Endodermal cell (in vitro differentiated cells): ENCODE results near the gene PSMG4. TPM values are rescaled to one million over a fixed set of nuclear protein-coding genes. Genes with fewer than 3 reads are reported as not detected.

ENCODE experiments used
- DNase-seq: peaks from one replicate; pipeline ENCODE4 v3.0.0-alpha.2; 2017
- H3K27ac ChIP-seq: 2 replicates; pipeline ENCODE4 v1.5.1; 2013; ENCODE audit warnings: mild to moderate bottlenecking, low read depth, low read length, moderate library complexity
- H3K27me3 ChIP-seq: 2 replicates; pipeline ENCODE4 v1.6.1; 2013; ENCODE audit warnings: mild to moderate bottlenecking, low read length, moderate library complexity; ENCODE audit not compliant: insufficient read depth, control insufficient read depth, poor library complexity, severe bottlenecking
- H3K36me3 ChIP-seq: 2 replicates; pipeline ENCODE4 v1.7.0; 2013; ENCODE audit warnings: mild to moderate bottlenecking, low read length, moderate library complexity; ENCODE audit not compliant: control insufficient read depth, insufficient read depth
- H3K4me1 ChIP-seq: one replicate; pipeline ENCODE4 v1.7.0; 2013; ENCODE audit warnings: low read length; ENCODE audit not compliant: control insufficient read depth, insufficient read depth
- H3K4me3 ChIP-seq: 2 replicates; pipeline ENCODE4 v1.5.1; 2013; ENCODE audit warnings: mild to moderate bottlenecking, low read length, moderate library complexity
- H3K9ac ChIP-seq: 2 replicates; pipeline ENCODE4 v1.6.1; 2013; ENCODE audit warnings: mild to moderate bottlenecking, low read length, moderate library complexity; ENCODE audit not compliant: poor library complexity, severe bottlenecking; ENCODE audit errors: extremely low read depth
- H3K9me3 ChIP-seq: 2 replicates; pipeline ENCODE4 v1.6.1; 2013; ENCODE audit warnings: mild to moderate bottlenecking, low read length, moderate library complexity; ENCODE audit not compliant: control insufficient read depth
- H3K27ac Mint-ChIP-seq: 2 replicates; pipeline ENCODE4 v1.8.0; 2020; ENCODE audit warnings: mixed read lengths
- H3K27me3 Mint-ChIP-seq: 2 replicates; pipeline ENCODE4 v1.8.0; 2021; ENCODE audit warnings: mild to moderate bottlenecking, mixed read lengths; ENCODE audit not compliant: insufficient read depth
- H3K36me3 Mint-ChIP-seq: 2 replicates; pipeline ENCODE4 v1.8.0; 2020; ENCODE audit warnings: low read depth, mixed read lengths
- H3K4me1 Mint-ChIP-seq: 2 replicates; pipeline ENCODE4 v1.8.0; 2020; ENCODE audit warnings: mixed read lengths
- H3K4me3 Mint-ChIP-seq: 2 replicates; pipeline ENCODE4 v1.8.0; 2020; ENCODE audit warnings: mild to moderate bottlenecking, moderate library complexity, mixed read lengths
- H3K9me3 Mint-ChIP-seq: 2 replicates; pipeline ENCODE4 v1.8.0; 2020; ENCODE audit warnings: mild to moderate bottlenecking, mixed read lengths
- CTCF ChIP-seq: fragments of 200-600 bp; sonication (generic); conservative IDR thresholded peaks from 2 replicates; pipeline ENCODE4 v1.5.0; 2021; ENCODE audit warnings: antibody characterized with exemption, mild to moderate bottlenecking
- WGBS, 2 experiments: methylation state at CpG; one replicate each; pipeline versions ENCODE4 v1.1.5 to v1.1.7; 2013; ENCODE audit warnings: missing lambda C conversion rate in 2 of 2, mixed read lengths in 1 of 2; ENCODE audit not compliant: insufficient coverage in 1 of 2, insufficient read length in 1 of 2; 5-methylcytosine and 5-hydroxymethylcytosine counted together
- total RNA-seq, 2 donors: library from RNA; stranded (reverse); fragmentation: NEBNext Ultra II Directional in 1 of 2; extraction: Animal tissue kit (Norgen Biotek cat#: 25700) in 1 of 2; gene quantifications; 2 replicates in 1 of 2; 3 replicates in 1 of 2; pipeline ENCODE4 v1.2.1, GENCODE V29; 2021

Gene PSMG4
- total RNA-seq, 2 donors from 2014 or later, result 16.0 to 21.5 TPM

- H3K36me3 ChIP-seq, result peaks cover 2% of the 10 kb centered on the region
- Mint-ChIP-seq H3K27me3 (no peaks in the 10 kb centered on the region), H3K4me3 (no peak overlapping the region), H3K27ac (no peak overlapping the region), H3K36me3 (no peaks in the 10 kb centered on the region), H3K9me3 (no peaks in the 10 kb centered on the region), H3K4me1 (peaks cover 9% of the 10 kb centered on the region)
- H3K4me1 ChIP-seq, result no peaks in the 10 kb centered on the region
- WGBS, 2 experiments, result 92 to 95% methylated on average over 9 to 10 of the region's 10 CpGs
- no peaks in the 10 kb centered on the region for H3K27me3 ChIP-seq
- no peak for TF ChIP-seq CTCF
- H3K9me3 ChIP-seq, result no peaks in the 10 kb centered on the region
- no peak overlapping the region for H3K9ac ChIP-seq
- no peak overlapping the region for H3K4me3 ChIP-seq
- peak; percentile 32 for DNase-seq
- H3K27ac ChIP-seq, result no peak overlapping the region
Measured at GRCh38 chr6:3218266-3218665, 40.5 kb upstream of the PSMG4 start.

GRCh38 chr6:3220366-3220765, 38.4 kb upstream of the PSMG4 start:
- no peak for TF ChIP-seq CTCF
- Mint-ChIP-seq H3K27ac (no peak overlapping the region), H3K36me3 (peaks cover 11% of the 10 kb centered on the region), H3K4me3 (no peak overlapping the region), H3K27me3 (no peaks in the 10 kb centered on the region), H3K9me3 (no peaks in the 10 kb centered on the region), H3K4me1 (peaks cover 9% of the 10 kb centered on the region)
- Histone ChIP-seq H3K9me3 (no peaks in the 10 kb centered on the region), H3K4me3 (no peak overlapping the region), H3K4me1 (no peaks in the 10 kb centered on the region), H3K27ac (no peak overlapping the region), H3K36me3 (peaks cover 15% of the 10 kb centered on the region), H3K27me3 (no peaks in the 10 kb centered on the region), H3K9ac (no peak overlapping the region)
- 80 to 100% methylated on average over 1 to 2 of the region's 2 CpGs for WGBS, 2 experiments
- peak; percentile 2 for DNase-seq

- WGBS, 2 experiments, result 90 to 100% methylated on average over 1 to 2 of the region's 4 CpGs
- Mint-ChIP-seq H3K27ac (no peak overlapping the region), H3K9me3 (no peaks in the 10 kb centered on the region), H3K27me3 (no peaks in the 10 kb centered on the region), H3K36me3 (peaks cover 18% of the 10 kb centered on the region), H3K4me3 (no peak overlapping the region), H3K4me1 (peaks cover 18% of the 10 kb centered on the region)
- H3K27ac ChIP-seq, result no peak overlapping the region
- H3K27me3 ChIP-seq, result no peaks in the 10 kb centered on the region
- TF ChIP-seq CTCF, result no peak
- no peak overlapping the region for H3K4me3 ChIP-seq
- H3K4me1 ChIP-seq, result no peaks in the 10 kb centered on the region
- no peak overlapping the region for H3K9ac ChIP-seq
- peak; percentile 27 for DNase-seq
- peaks cover 21% of the 10 kb centered on the region for H3K36me3 ChIP-seq
- H3K9me3 ChIP-seq, result no peaks in the 10 kb centered on the region
Measured at GRCh38 chr6:3221578-3221977, 37.2 kb upstream of the PSMG4 start.
